Esophagus squamous epithelium (tissue), 5 donors: ENCODE measurements around the gene LTBP1. TPM values are rescaled to one million over a fixed set of nuclear protein-coding genes. Genes with fewer than 3 reads are reported as not detected.

Source experiments
- DNase-seq: peaks from one replicate; lab custom pipeline; 2025; lab: John Stamatoyannopoulos, UW
- H3K27ac ChIP-seq, 4 donors: fragments of 200-600 bp; sonication (generic); one replicate each; pipeline ENCODE4 v1.5.1; 2016 to 2019; ENCODE audit warnings: mild to moderate bottlenecking in 1 of 4
- H3K27me3 ChIP-seq, 4 donors: fragments of 200-600 bp; sonication (generic); 1 replicate in 3 of 4; 2 replicates in 1 of 4; pipeline versions ENCODE4 v1.5.1 to v1.6.0; 2017 to 2021; ENCODE audit warnings: antibody characterized with exemption in 1 of 4
- H3K36me3 ChIP-seq, 3 donors: fragments of 200-600 bp; sonication (generic); one replicate each; pipeline ENCODE4 v1.5.1; 2016 to 2019
- H3K4me1 ChIP-seq, 3 donors: fragments of 200-600 bp; sonication (generic); one replicate each; pipeline ENCODE4 v1.5.1; 2017 to 2019
- H3K4me3 ChIP-seq, 4 donors: fragments of 200-600 bp; sonication (generic); 1 replicate in 3 of 4; 2 replicates in 1 of 4; pipeline ENCODE4 v1.5.1; 2016 to 2019; ENCODE audit warnings: mild to moderate bottlenecking in 2 of 4, moderate library complexity in 1 of 4
- H3K9me3 ChIP-seq, 3 donors: fragments of 200-600 bp; sonication (generic); one replicate each; pipeline ENCODE4 v1.5.1; 2016 to 2019
- POLR2A ChIP-seq, 4 donors: fragments of 450-650 bp; IDR thresholded peaks; one replicate each; pipeline ENCODE4 v1.6.1; 2017; ENCODE audit warnings: antibody characterized with exemption in 4 of 4, mild to moderate bottlenecking in 4 of 4, moderate library complexity in 3 of 4
- WGBS, 2 donors: methylation state at CpG; one replicate each; pipeline ENCODE4 v1.1.5; 2018; 5-methylcytosine and 5-hydroxymethylcytosine counted together
- intact Hi-C: fragments of 100-400 bp; cut with DNase I; formaldehyde crosslinking; loops from one replicate; pipeline ENCODE4 v1.15.0; 2022
- total RNA-seq, 4 donors: library from RNA; depleted of rRNA; stranded (reverse); fragments of >200 nt; gene quantifications; one replicate each; pipeline ENCODE4 v1.1.0, GENCODE V29; 2016
- TF ChIP-seq, protein P1 (sequence below), 6 experiments: fragments of 450-650 bp in 4 of 6; fragments of 200-600 bp in 2 of 6; sonication (generic) in 2 of 6; IDR thresholded peaks; one replicate each; pipeline ENCODE4 v1.5.1; 2016 to 2019; ENCODE audit warnings: antibody characterized with exemption in 6 of 6, mild to moderate bottlenecking in 4 of 6, moderate library complexity in 4 of 6
- donor health status: DM: yes; HTN: yes; CAD: no.

The LTBP1 gene
- total RNA-seq, 4 donors from 2014 or later = 5.5 to 69.4 (median 32.6) TPM

DNA sequence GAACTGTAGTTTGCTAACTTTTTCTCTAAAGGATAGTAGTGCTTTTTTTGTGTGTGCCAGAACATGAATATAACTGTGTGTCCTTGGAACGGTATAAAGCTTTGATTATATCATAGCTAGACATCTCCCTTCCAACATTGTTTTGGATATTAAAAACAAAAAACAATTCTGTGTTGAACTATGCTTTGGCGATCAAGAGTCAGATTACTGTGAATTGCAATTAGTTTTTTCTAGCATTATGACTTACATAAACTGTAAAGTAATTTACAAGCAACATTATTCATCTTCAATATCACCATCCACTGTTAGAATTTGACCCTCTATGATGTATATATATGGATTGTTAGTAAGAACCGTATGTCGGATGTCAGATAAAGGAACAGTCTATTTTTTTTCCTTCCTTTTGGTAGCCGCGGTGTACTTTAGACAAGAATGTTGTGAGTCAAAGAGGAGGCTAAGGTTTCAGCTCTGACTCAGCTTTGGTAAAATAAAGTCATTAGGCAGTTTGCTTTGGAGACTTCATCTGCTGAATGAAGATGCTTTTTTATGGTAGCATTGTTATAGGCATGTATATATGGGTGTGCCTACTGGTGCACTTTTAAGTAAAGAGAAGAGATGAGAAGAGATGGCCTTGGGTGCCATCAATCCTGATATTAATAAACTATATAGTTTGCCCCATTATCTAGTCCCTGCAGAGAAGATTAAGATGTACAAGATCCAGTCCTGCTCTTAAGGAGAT lies 76.4 kb downstream of the LTBP1 start:
- TF ChIP-seq POLR2A (IDR thresholded peaks at IDR 0.05) = no peak
- TF ChIP-seq, protein P1, sequence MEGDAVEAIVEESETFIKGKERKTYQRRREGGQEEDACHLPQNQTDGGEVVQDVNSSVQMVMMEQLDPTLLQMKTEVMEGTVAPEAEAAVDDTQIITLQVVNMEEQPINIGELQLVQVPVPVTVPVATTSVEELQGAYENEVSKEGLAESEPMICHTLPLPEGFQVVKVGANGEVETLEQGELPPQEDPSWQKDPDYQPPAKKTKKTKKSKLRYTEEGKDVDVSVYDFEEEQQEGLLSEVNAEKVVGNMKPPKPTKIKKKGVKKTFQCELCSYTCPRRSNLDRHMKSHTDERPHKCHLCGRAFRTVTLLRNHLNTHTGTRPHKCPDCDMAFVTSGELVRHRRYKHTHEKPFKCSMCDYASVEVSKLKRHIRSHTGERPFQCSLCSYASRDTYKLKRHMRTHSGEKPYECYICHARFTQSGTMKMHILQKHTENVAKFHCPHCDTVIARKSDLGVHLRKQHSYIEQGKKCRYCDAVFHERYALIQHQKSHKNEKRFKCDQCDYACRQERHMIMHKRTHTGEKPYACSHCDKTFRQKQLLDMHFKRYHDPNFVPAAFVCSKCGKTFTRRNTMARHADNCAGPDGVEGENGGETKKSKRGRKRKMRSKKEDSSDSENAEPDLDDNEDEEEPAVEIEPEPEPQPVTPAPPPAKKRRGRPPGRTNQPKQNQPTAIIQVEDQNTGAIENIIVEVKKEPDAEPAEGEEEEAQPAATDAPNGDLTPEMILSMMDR (IDR thresholded peaks at IDR 0.05) = no peak
- Histone ChIP-seq H3K4me1 (no peaks in the 10 kb centered on the region), H3K27me3 (no peaks in the 10 kb centered on the region), H3K9me3 (peaks cover 0 to 8% (median 6%) of the 10 kb centered on the region in 3 donors), H3K36me3 (no peaks in the 10 kb centered on the region), H3K27ac (no peak overlapping the region), H3K4me3 (no peak overlapping the region)
- intact Hi-C loops = no loop called here
- WGBS, 2 donors = 26 to 32% methylated on average over 6 of the region's 6 CpGs
- DNase-seq = no peak

DNA sequence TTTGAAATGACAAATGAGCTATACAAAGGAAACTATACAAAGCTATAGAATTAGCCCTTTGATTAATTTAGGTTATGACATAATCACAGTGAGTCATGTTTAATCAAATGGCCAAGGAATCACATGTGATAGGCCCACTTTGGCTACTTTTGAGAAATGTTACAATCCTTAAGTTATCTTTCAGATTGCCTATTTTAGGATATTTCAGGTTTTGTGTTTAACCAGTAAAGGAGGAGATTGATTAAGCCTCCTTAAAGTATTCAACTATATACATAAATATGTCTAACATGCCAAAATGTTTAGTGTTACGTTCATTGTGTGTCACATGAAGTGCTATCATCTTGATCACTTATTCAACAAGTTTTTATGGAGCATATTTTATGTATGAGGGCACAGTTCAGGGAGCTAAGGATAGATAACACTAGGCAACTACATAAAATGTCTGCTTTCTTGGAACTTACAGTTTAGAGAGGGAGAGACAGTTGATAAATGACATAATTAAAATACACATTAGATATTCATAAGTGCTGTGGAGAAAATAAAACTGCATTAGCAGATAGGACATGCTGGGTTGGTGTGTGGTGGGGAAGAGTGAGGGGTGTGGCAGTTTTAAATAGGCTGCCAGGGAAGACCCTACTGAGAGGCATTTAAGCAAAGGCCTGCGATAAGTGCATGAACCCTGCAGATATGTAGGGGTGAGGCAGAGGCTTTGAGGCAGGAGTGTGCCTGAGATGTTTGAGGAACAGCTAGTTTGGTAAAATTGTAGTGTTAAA lies 77.2 kb downstream of the LTBP1 start:
- peaks cover 0 to 8% (median 6%) of the 10 kb centered on the region in 3 donors for H3K9me3 ChIP-seq
- 72 to 93% methylated on average over 2 of the region's 2 CpGs for WGBS, 2 donors
- DNase-seq = no peak
- no peaks in the 10 kb centered on the region for H3K4me1 ChIP-seq
- H3K4me3 ChIP-seq = no peak overlapping the region
- intact Hi-C loops = no loop called here
- no peaks in the 10 kb centered on the region for H3K36me3 ChIP-seq
- no peak overlapping the region for H3K27ac ChIP-seq
- TF ChIP-seq, protein P1 (IDR thresholded peaks at IDR 0.05) = no peak
- TF ChIP-seq POLR2A (IDR thresholded peaks at IDR 0.05) = no peak
- no peaks in the 10 kb centered on the region for H3K27me3 ChIP-seq

DNA sequence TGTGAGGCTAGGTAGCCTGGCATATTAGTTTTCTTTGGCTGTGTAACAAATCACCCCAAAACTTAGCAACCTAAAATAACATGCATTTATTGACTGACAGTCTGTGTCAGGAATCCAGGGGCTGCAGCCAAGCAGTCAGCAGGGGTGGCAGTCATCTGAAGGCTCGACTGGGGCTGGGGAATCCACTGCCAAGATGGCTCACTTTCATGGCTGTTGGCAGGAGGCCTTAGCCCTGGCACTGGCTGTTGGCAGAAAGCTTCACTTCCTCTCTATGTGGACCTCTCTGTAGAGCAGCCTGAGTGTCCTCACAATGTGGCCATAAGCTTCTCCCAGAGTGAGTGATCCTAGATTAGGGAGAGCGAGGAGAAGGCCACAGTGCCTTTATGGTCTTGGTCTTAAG lies 78.0 kb downstream of the LTBP1 start:
- Histone ChIP-seq H3K4me1 (no peaks in the 10 kb centered on the region), H3K36me3 (no peaks in the 10 kb centered on the region), H3K27ac (no peak overlapping the region), H3K27me3 (no peaks in the 10 kb centered on the region), H3K9me3 (peaks cover 0 to 8% (median 6%) of the 10 kb centered on the region in 3 donors), H3K4me3 (no peak overlapping the region)
- intact Hi-C loops = no loop called here
- TF ChIP-seq, protein P1 (IDR thresholded peaks at IDR 0.05) = no peak
- no peak for TF ChIP-seq POLR2A (IDR thresholded peaks at IDR 0.05)
- WGBS, 2 donors = 60 to 92% methylated on average over 1 to 2 of the region's 2 CpGs
- no peak for DNase-seq

DNA sequence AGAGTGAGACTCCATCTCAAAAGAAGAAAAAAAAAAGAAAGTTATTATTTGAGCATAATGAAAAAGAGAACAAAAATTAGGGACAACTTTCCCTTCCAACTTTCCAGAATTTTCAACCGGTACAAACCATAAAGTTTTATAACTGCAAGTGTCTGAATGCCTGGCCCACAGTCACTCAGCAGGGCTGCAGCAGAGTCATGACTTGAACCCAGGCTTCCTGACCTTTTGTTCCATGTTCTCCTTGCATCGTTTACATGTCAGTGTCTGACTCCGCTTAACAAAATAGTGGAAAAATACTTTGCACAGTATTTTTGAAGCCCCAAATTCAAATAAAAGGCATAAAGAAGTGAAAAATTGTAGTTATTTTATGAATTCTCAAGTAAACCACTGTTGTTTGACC lies 82.7 kb downstream of the LTBP1 start:
- Histone ChIP-seq H3K27me3 (no peaks in the 10 kb centered on the region), H3K27ac (no peak overlapping the region), H3K36me3 (no peaks in the 10 kb centered on the region), H3K4me3 (no peak overlapping the region), H3K9me3 (peaks cover 0 to 8% (median 6%) of the 10 kb centered on the region in 3 donors), H3K4me1 (peaks cover 0 to 6% (median 0%) of the 10 kb centered on the region in 3 donors)
- DNase-seq = no peak
- WGBS, 2 donors = 67 to 92% methylated on average over 3 of the region's 3 CpGs
- TF ChIP-seq, protein P1 (IDR thresholded peaks at IDR 0.05) = no peak
- TF ChIP-seq POLR2A (IDR thresholded peaks at IDR 0.05) = no peak
- intact Hi-C loops = no loop called here

DNA sequence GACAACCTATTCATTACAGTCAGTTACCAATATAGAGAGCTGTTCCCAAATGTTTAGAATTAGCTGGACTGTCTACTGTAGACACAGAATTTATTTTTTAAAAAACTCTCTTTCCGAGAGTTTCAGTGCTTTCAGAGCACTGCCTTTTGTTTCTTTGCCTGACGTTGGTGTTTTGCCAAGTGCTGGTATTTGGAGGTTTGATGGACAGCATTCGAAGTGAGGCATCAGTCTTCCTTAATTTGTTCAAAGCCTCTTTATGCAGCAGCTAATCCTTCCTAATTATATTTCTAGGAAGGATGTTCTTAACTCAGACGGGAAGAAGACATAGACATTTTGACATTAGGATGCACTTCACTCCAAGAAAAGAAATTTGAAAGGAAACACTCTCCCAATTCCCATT lies 83.2 kb downstream of the LTBP1 start:
- Histone ChIP-seq H3K27ac (no peak overlapping the region), H3K4me3 (no peak overlapping the region), H3K27me3 (no peaks in the 10 kb centered on the region), H3K4me1 (peaks cover 0 to 11% (median 0%) of the 10 kb centered on the region in 3 donors), H3K9me3 (peaks cover 0 to 3% (median 1%) of the 10 kb centered on the region in 3 donors), H3K36me3 (no peaks in the 10 kb centered on the region)
- 45 to 63% methylated on average over 4 of the region's 4 CpGs for WGBS, 2 donors
- TF ChIP-seq, protein P1 (IDR thresholded peaks at IDR 0.05) = no peak
- no peak for TF ChIP-seq POLR2A (IDR thresholded peaks at IDR 0.05)
- intact Hi-C loops = no loop called here
- no peak for DNase-seq
